ENCODE results near the gene PLCH2.

The PLCH2 gene

GRCh38 chr1:2506007-2506860 is 30.1 kb downstream of the PLCH2 start:
- Histone ChIP-seq H3K27ac (no peak overlapping the region), H3K4me3 (no peak overlapping the region)

GRCh38 chr1:2506901-2507565 is 30.9 kb downstream of the PLCH2 start:
- Histone ChIP-seq H3K27ac (no peak overlapping the region), H3K4me3 (no peak overlapping the region)

GRCh38 chr1:2507744-2508155 is 31.7 kb downstream of the PLCH2 start:
- no peak overlapping the region for H3K4me3 ChIP-seq
- no peak overlapping the region for H3K27ac ChIP-seq

GRCh38 chr1:2508180-2508579 is 32.1 kb downstream of the PLCH2 start:
- H3K4me3 ChIP-seq = no peak overlapping the region
- H3K27ac ChIP-seq = no peak overlapping the region

- Histone ChIP-seq H3K4me3 (no peak overlapping the region), H3K27ac (no peak overlapping the region)
Measured at GRCh38 chr1:2508751-2509150, 32.7 kb downstream of the PLCH2 start.

- Histone ChIP-seq H3K4me3 (no peak overlapping the region), H3K27ac (no peak overlapping the region)
Measured at GRCh38 chr1:2509589-2509988, 33.5 kb downstream of the PLCH2 start.

GRCh38 chr1:2510366-2511155 is 34.5 kb downstream of the PLCH2 start:
- Histone ChIP-seq H3K27ac (no peak overlapping the region), H3K4me3 (no peak overlapping the region)

GRCh38 chr1:2512862-2513421 is 36.9 kb downstream of the PLCH2 start:
- Histone ChIP-seq H3K4me3 (no peak overlapping the region), H3K27ac (no peak overlapping the region)

GRCh38 chr1:2513939-2514652 is 38.0 kb downstream of the PLCH2 start:
- Histone ChIP-seq H3K27ac (no peak overlapping the region), H3K4me3 (no peak overlapping the region)

- Histone ChIP-seq H3K4me3 (no peak overlapping the region), H3K27ac (no peak overlapping the region)
Measured at GRCh38 chr1:2514863-2515762, 39.0 kb downstream of the PLCH2 start.

- H3K27ac ChIP-seq = no peak overlapping the region
- H3K4me3 ChIP-seq = no peak overlapping the region
Measured at GRCh38 chr1:2515763-2516080, 39.6 kb downstream of the PLCH2 start.

GRCh38 chr1:2516124-2516523 is 40.0 kb downstream of the PLCH2 start:
- Histone ChIP-seq H3K27ac (no peak overlapping the region), H3K4me3 (no peak overlapping the region)

GRCh38 chr1:2516946-2517345 is 40.9 kb downstream of the PLCH2 start:
- H3K4me3 ChIP-seq = no peak overlapping the region

GRCh38 chr1:2517966-2518365 is 41.9 kb downstream of the PLCH2 start:
- no peak overlapping the region for H3K27ac ChIP-seq
- no peak overlapping the region for H3K4me3 ChIP-seq

More at GRCh38 chr1:2516946-2517345, 40.9 kb downstream of the PLCH2 start:
- H3K27ac ChIP-seq = no peak overlapping the region

- Histone ChIP-seq H3K4me3 (no peak overlapping the region), H3K27ac (no peak overlapping the region)
Measured at GRCh38 chr1:2518528-2518927, 42.4 kb downstream of the PLCH2 start.

GRCh38 chr1:2519029-2519685 is 43.1 kb downstream of the PLCH2 start:
- no peak overlapping the region for H3K27ac ChIP-seq
- H3K4me3 ChIP-seq = no peak overlapping the region

GRCh38 chr1:2519729-2520128 is 43.6 kb downstream of the PLCH2 start:
- no peak overlapping the region for H3K27ac ChIP-seq

GRCh38 chr1:2520206-2520605 is 44.1 kb downstream of the PLCH2 start:
- Histone ChIP-seq H3K4me3 (no peak overlapping the region), H3K27ac (no peak overlapping the region)

More at GRCh38 chr1:2519729-2520128, 43.6 kb downstream of the PLCH2 start:
- no peak overlapping the region for H3K4me3 ChIP-seq
